ENCODE results near the gene ZBTB6.

- TF ChIP-seq POLR2A (IDR thresholded peaks at IDR 0.05; ENCODE audit: low read depth) (no peak), POLR2AphosphoS5 (IDR thresholded peaks at IDR 0.05) (no peak)
Measured at GRCh38 chr9:122929796-122930354, 16.8 kb upstream of the ZBTB6 start.

Measured in esophagus muscularis mucosa (tissue), 2 donors.